Astrocyte (in vitro differentiated cells and primary cell): ENCODE data around the gene MAP6.

ENCODE experiments used
- CTCF ChIP-seq: IDR thresholded peaks from 2 replicates; pipeline ENCODE4 v1.5.1; 2011; ENCODE audit warnings: low read depth, mild to moderate bottlenecking, inconsistent platforms, low read length, moderate library complexity; ENCODE audit not compliant: insufficient read depth
- EZH2 ChIP-seq: IDR thresholded peaks from 2 replicates; pipeline ENCODE4 v1.6.1; 2012; ENCODE audit warnings: mild to moderate bottlenecking, low read length, inconsistent platforms; ENCODE audit not compliant: insufficient read depth

GRCh38 chr11:75697906-75698581 is 29.2 kb upstream of the MAP6 start:
- TF ChIP-seq CTCF, result no peak
- TF ChIP-seq EZH2, result no peak
